ENCODE measurements around the gene ADPRH. TPM values are rescaled to one million over a fixed set of nuclear protein-coding genes. Genes with fewer than 3 reads are reported as not detected.

The ADPRH gene
- total RNA-seq, 1 donor from 2014 or later, result 11.9 TPM

DNA sequence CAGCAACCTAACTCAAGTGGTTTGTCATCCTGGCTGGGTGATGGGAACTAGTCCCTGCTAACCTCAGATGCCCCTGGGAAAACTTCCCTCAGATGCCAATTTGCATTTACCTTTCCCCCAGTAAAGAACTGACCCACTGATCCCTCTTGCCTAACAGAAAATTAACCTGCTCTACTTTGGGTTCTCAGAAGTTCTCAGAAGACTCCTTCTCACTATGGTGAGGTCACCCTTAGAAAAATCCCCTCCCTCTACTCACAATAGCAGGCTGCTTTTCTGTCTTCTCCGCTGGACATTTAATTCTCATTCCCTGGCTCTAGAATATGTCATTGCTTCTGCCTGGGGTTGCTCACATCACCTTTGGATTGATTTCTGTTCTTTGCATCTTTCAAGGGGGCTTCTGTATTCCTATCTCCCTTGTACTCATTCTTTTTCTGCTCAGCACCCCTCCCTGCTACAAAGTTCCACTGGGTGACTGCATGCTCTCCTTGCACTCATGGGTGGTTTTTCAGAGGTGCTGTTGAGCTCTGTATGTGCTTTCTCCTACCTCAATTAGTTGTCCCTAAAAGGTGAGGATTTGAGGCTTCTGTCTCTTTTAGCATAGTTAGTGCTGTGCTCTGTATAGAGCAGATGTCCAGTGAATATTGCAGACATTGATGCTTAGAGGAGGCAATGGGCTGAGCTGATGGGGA lies 19.3 kb downstream of the ADPRH start:
- no peak for DNase-seq

GRCh38 chr3:119599558-119600174 lies 20.4 kb downstream of the ADPRH start:
- no peak for DNase-seq

DNA sequence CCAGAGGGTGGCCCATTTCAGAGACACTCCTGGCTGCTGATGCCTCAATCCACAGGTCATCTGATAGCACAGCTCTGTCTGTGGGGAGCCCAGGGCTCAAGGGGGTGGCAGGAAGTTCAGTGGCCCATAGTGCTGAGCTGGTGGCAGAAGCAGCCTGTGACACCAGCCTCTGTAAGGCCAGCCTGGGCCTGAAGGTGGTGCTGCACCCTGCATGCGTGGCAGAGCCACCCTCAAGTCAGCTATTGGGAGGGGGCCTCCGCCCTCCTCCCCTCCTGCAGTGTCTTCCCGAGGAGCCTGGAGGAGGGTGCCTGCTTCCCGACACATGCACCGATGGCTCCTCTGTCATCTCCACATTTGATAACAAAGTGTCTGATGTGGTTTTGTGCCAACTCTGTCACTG lies 21.4 kb downstream of the ADPRH start:
- DNase-seq, result peak; percentile 30

DNA sequence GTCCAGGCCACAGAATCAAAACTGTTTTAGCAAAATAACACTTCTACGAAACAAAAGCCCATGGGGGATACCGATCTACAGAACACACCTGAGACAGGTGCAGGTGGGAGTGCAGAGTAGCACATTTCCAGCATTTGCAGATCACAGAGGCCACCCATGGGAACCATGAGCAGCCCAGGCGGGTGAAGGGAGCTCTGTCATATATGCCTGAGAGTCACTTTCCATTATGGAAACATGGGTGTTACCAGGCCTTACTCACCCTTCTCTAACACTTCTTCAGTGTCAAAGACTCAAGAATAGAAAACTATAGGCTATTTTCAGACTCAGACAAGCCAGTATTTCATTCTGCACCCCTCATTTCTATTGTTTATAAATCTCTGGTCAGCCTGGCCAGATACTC lies 21.9 kb downstream of the ADPRH start:
- DNase-seq, result no peak

- no peak for DNase-seq
These were observed 23.4 kb downstream of the ADPRH start for GRCh38 chr3:119602676-119603075.

- DNase-seq, result peak; percentile 32
These were observed 25.6 kb downstream of the ADPRH start for GRCh38 chr3:119604878-119605277.

DNA sequence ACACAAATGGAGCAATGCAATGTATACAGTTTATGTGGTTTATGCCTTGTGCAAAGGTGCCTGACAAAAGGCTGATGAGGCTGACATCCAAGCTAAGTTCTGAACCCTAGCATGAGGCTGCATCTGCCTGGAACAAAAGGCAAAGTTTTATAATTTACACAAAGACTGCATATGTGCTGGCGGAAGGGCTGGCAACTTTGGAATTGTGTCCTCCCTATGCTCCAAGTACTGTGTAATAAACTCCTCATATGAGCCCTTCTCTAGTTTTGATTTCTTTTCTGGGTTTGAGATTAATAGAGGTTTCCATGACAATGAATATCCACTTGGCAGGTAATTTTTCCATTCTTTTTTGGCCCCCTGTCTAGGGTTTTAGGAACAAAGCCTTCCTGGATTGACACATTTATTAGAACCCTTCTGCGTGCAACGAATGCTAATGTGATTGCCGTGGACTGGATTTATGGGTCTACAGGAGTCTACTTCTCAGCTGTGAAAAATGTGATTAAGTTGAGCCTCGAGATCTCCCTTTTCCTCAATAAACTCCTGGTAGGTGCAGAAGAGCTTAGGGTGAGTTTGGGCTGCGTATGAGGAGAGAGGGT lies 29.2 kb downstream of the ADPRH start:
- DNase-seq, result no peak

DNA sequence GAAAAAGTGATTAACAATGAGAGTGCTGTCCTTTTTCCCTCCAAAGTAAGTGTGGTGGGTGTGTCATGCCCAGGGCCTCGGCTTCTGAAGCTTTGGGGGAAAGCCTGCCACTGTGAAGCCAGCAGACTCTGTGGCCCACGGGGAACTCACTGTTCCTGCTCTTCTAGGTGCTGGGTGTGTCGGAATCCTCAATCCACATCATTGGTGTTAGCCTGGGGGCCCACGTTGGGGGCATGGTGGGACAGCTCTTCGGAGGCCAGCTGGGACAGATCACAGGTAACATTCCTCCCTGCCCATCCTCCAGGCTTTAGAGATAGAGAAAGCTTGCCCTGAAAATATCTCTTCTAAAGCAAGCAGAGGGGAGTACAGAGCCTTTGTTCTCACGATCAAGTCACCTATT lies 30.0 kb downstream of the ADPRH start:
- DNase-seq, result no peak

DNA sequence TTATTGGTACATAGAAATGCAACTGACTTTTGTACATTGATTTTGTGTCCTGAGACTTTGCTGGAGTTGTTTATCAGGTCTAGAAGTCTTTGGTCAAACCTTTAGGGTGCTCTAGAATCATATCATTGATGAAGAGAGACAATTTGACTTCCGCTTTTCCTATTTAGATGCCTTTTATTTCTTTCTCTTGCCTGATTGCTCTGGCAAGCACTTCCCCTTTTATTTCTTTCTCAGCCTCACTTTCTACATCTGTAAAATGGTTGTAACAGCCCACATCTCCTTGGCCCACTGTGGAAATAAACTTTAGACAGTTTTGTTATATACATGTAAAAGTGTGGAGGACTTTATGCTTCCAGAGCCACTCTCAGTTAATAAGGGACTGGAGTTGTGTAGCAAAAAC lies 32.4 kb downstream of the ADPRH start:
- no peak for DNase-seq

GRCh38 chr3:119613201-119613600 lies 33.9 kb downstream of the ADPRH start:
- no peak for DNase-seq

- DNase-seq, result no peak
These were observed 34.6 kb downstream of the ADPRH start for GRCh38 chr3:119613872-119614271.

GRCh38 chr3:119616056-119616455 lies 36.8 kb downstream of the ADPRH start:
- no peak for DNase-seq

GRCh38 chr3:119619094-119619493 lies 39.8 kb downstream of the ADPRH start:
- DNase-seq, result peak; percentile 23

GRCh38 chr3:119620899-119621298 lies 41.6 kb downstream of the ADPRH start:
- DNase-seq, result no peak

DNA sequence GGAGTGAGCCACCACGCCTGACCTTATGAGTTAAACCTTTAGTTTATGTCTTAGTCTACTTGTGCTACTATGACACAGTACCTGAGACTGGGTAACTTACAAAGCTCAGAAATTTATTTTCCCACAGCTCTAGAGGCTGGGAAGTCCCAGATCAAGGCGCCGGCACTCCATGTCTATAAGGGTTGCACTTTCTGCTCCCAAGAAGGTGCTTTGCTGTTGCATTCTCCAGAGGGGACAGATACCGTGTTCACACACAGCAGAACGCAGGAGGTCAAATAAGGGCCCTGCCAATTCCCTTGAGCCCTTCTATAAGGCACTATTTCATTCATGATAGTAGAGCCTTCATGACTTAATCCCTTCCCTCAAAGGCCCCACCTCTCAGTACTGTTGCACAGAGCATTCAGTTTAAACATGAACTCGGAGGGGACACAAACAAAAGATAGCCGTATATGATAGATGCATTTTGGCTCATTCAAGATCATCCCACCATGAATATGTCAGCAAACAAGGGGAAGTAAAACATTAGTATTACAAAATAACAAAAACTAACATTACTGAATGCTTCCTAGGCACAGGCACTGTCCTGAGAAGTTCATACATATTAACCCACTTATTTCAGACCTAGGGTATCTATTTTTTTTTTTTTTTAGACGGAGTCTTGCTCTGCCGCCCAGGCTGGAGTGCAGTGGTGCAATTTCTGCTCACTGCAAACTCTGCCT lies 44.9 kb downstream of the ADPRH start:
- no peak for DNase-seq

GRCh38 chr3:119625451-119626153 lies 46.3 kb downstream of the ADPRH start:
- DNase-seq, result no peak

- DNase-seq, result no peak
These were observed 46.9 kb downstream of the ADPRH start for GRCh38 chr3:119626196-119626595.

DNA sequence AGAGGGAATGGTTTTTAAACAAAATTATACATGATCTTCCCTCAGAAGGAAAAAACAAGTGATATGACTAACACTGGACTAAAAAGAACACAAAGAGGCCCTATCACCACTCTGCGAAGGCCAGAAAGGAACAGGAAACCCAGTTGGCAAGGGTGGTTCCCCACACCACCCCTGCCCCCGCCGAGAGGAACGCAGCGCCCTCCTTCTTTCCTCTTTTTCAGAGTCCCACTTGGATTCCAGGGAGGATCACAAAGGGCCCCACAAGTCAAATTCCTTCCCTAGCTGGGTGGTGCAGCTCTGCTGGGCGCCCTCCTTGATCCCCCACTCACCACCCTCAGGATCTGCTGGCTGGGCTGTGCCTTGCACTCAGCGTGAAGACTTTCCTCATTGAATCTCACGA lies 48.2 kb downstream of the ADPRH start:
- DNase-seq, result peak; percentile 55

GRCh38 chr3:119628390-119628789 lies 49.1 kb downstream of the ADPRH start:
- DNase-seq, result no peak

GRCh38 chr3:119628816-119629445 lies 49.6 kb downstream of the ADPRH start:
- peak; percentile 40 for DNase-seq

- peak; percentile 80 for DNase-seq
These were observed 51.0 kb downstream of the ADPRH start for GRCh38 chr3:119630128-119630879.

- DNase-seq, result no peak
These were observed 51.6 kb downstream of the ADPRH start for GRCh38 chr3:119630880-119631329.
